ENCODE results near the gene ANKRA2. TPM values are rescaled to one million over a fixed set of nuclear protein-coding genes. Genes with fewer than 3 reads are reported as not detected.

The ANKRA2 gene
- polyA plus RNA-seq, 3 donors, result 13.4 to 14.9 (median 13.5) TPM

DNA sequence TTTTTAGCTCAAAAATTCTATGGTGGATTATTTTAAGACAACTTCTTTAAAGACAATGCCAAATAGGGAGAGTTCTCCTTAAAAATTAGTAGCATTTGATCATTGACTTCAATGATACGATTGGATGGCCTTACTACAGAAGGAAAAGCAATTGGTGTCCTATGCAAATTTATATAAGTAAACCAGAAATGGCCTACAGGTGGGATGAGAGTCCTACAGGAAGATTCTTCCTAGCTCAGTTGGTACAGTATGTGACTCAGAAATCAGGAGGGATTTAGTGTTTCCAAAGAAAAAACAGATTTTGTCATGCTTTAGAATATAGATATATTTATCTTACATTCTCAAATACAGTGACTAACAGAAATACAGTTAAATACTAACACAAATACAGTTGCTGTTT, 6.5 kb downstream of the ANKRA2 start:
- no peak overlapping the region for H3K9ac ChIP-seq (ENCODE audit: insufficient read depth, low read length, poor library complexity, severe bottlenecking)
- no peaks in the 10 kb centered on the region for H3K9me3 ChIP-seq (replicated peaks in 1 of 2; ENCODE audit: control insufficient read depth in 1 of 2, insufficient read depth in 1 of 2, low read length in 2 of 2)
- no peak overlapping the region for H3K27ac ChIP-seq (ENCODE audit: low read depth in 1 of 2, low read length in 2 of 2)
- H3K4me2 ChIP-seq (replicated peaks; ENCODE audit: extremely low read depth, low read length, poor library complexity, severe bottlenecking), result no peak overlapping the region
- no peaks in the 10 kb centered on the region for H4K20me1 ChIP-seq (ENCODE audit: insufficient read depth, low read length)
- peaks cover 6% of the 10 kb centered on the region for H3K4me1 Mint-ChIP-seq
- no peak overlapping the region for H3K27ac Mint-ChIP-seq
- TF ChIP-seq, protein P1, sequence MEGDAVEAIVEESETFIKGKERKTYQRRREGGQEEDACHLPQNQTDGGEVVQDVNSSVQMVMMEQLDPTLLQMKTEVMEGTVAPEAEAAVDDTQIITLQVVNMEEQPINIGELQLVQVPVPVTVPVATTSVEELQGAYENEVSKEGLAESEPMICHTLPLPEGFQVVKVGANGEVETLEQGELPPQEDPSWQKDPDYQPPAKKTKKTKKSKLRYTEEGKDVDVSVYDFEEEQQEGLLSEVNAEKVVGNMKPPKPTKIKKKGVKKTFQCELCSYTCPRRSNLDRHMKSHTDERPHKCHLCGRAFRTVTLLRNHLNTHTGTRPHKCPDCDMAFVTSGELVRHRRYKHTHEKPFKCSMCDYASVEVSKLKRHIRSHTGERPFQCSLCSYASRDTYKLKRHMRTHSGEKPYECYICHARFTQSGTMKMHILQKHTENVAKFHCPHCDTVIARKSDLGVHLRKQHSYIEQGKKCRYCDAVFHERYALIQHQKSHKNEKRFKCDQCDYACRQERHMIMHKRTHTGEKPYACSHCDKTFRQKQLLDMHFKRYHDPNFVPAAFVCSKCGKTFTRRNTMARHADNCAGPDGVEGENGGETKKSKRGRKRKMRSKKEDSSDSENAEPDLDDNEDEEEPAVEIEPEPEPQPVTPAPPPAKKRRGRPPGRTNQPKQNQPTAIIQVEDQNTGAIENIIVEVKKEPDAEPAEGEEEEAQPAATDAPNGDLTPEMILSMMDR (IDR thresholded peaks at IDR 0.05), result no peak
- no peaks in the 10 kb centered on the region for H3K27me3 ChIP-seq (ENCODE audit: control insufficient read depth in 2 of 2, insufficient read depth in 2 of 2, low read length in 2 of 2)
- intact Hi-C loops (cut with micrococcal nuclease), result no loop called here
- no peak for DNase-seq
- H3K4me3 ChIP-seq (replicated peaks in 1 of 3; ENCODE audit: low read depth in 2 of 3, low read length in 3 of 3), result no peak overlapping the region
- H3K27me3 Mint-ChIP-seq (ENCODE audit: low read depth in 3 of 3), result peaks cover 0 to 1% (median 0%) of the 10 kb centered on the region in 3 donors
- no peaks in the 10 kb centered on the region for H3K9me3 Mint-ChIP-seq
- H3K36me3 Mint-ChIP-seq, result peaks cover 60 to 68% of the 10 kb centered on the region in 2 donors
- H3K4me3 Mint-ChIP-seq, result no peak overlapping the region
- no peak overlapping the region for H2AFZ ChIP-seq (ENCODE audit: insufficient read depth, low read depth, low read length, poor library complexity, severe bottlenecking)
- 100% methylated on average over 1 of the region's 1 CpG for WGBS (ENCODE audit: insufficient coverage)
- peaks cover 4% of the 10 kb centered on the region for H3K79me2 ChIP-seq (ENCODE audit: insufficient read depth, low read length)
- peaks cover under 1 to 3% of the 10 kb centered on the region in 2 donors for H3K4me1 ChIP-seq (ENCODE audit: control insufficient read depth in 1 of 2, insufficient read depth in 2 of 2, low read length in 2 of 2)
- peaks cover 66 to 82% of the 10 kb centered on the region in 2 donors for H3K36me3 ChIP-seq (replicated peaks in 1 of 2; ENCODE audit: control insufficient read depth in 1 of 2, insufficient read depth in 2 of 2, low read length in 2 of 2)

DNA sequence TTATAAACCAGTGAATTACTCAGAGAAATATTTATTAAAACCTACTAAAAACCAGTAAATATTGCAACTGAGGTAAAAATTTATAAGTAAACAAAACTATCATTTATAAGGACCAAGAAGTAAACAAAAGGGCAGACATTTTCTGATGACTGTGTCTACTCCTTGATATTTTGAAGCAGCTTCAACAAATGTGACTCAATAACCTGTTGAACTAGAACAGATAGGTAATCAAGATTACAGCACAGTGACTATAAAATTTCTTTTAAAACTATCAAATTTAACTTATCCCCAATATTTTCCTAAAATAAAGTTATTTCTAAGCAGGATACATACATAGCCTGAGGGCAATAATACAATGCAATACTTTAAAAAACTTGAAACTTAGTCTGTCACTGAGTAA, 12.8 kb downstream of the ANKRA2 start:
- H3K4me2 ChIP-seq (replicated peaks; ENCODE audit: extremely low read depth, low read length, poor library complexity, severe bottlenecking), result no peak overlapping the region
- Mint-ChIP-seq H3K27ac (no peak overlapping the region), H3K36me3 (peaks cover 40 to 43% of the 10 kb centered on the region in 2 donors), H3K4me3 (no peak overlapping the region), H3K9me3 (no peaks in the 10 kb centered on the region), H3K27me3 (ENCODE audit: low read depth in 3 of 3) (peaks cover 0 to 6% (median 0%) of the 10 kb centered on the region in 3 donors), H3K4me1 (no peaks in the 10 kb centered on the region)
- H3K27ac ChIP-seq (ENCODE audit: low read depth in 1 of 2, low read length in 2 of 2), result no peak overlapping the region
- H3K4me1 ChIP-seq (ENCODE audit: control insufficient read depth in 1 of 2, insufficient read depth in 2 of 2, low read length in 2 of 2), result no peaks in the 10 kb centered on the region
- no peaks in the 10 kb centered on the region for H4K20me1 ChIP-seq (ENCODE audit: insufficient read depth, low read length)
- intact Hi-C loops (cut with micrococcal nuclease), result no loop called here
- no peaks in the 10 kb centered on the region for H3K79me2 ChIP-seq (ENCODE audit: insufficient read depth, low read length)
- H3K36me3 ChIP-seq (replicated peaks in 1 of 2; ENCODE audit: control insufficient read depth in 1 of 2, insufficient read depth in 2 of 2, low read length in 2 of 2), result peaks cover 40 to 55% of the 10 kb centered on the region in 2 donors
- TF ChIP-seq, protein P1 (IDR thresholded peaks at IDR 0.05), result no peak
- no peak overlapping the region for H3K4me3 ChIP-seq (replicated peaks in 1 of 3; ENCODE audit: low read depth in 2 of 3, low read length in 3 of 3)
- H3K9ac ChIP-seq (ENCODE audit: insufficient read depth, low read length, poor library complexity, severe bottlenecking), result no peak overlapping the region
- H3K27me3 ChIP-seq (ENCODE audit: control insufficient read depth in 2 of 2, insufficient read depth in 2 of 2, low read length in 2 of 2), result no peaks in the 10 kb centered on the region
- H3K9me3 ChIP-seq (replicated peaks in 1 of 2; ENCODE audit: control insufficient read depth in 1 of 2, insufficient read depth in 1 of 2, low read length in 2 of 2), result no peaks in the 10 kb centered on the region
- H2AFZ ChIP-seq (ENCODE audit: insufficient read depth, low read depth, low read length, poor library complexity, severe bottlenecking), result no peak overlapping the region
- DNase-seq, result no peak

Data from CD14-positive monocyte (primary cell).